Activated CD8-positive, alpha-beta memory T cell treated with anti-CD3 and anti-CD28 coated beads for 24 hours (primary cell): ENCODE data around the gene PROK1.

Source experiments
- DNase-seq: peaks from one replicate; pipeline ENCODE4 v3.0.0-alpha.2; 2020

PROK1 gene

GRCh38 chr1:110490791-110491451 is 40.0 kb downstream of the PROK1 start:
- no peak for DNase-seq

DNA sequence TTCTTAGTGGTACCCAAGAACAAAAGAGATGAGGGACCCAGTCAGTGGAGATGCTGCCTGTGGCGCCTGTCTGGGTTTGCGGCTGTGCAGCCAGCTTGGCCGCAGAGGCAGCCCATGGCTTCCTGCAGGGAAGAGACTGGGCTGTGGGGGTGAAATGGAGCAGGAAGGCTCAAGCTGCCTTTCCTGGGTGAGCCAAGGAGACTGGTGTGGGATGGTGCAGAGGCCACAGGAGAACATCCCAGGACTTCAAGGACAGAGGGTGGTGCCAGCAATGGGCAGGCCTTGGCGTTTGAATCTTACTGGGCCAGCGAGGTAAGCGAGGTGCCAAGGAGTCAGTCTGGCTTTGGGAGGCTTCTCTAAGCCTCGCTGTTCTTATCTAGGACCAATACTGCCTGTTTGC is 41.6 kb downstream of the PROK1 start:
- DNase-seq = no peak

GRCh38 chr1:110493059-110493699 is 42.2 kb downstream of the PROK1 start:
- no peak for DNase-seq

- DNase-seq = no peak
Observed at GRCh38 chr1:110494036-110494435, 43.1 kb downstream of the PROK1 start.

DNA sequence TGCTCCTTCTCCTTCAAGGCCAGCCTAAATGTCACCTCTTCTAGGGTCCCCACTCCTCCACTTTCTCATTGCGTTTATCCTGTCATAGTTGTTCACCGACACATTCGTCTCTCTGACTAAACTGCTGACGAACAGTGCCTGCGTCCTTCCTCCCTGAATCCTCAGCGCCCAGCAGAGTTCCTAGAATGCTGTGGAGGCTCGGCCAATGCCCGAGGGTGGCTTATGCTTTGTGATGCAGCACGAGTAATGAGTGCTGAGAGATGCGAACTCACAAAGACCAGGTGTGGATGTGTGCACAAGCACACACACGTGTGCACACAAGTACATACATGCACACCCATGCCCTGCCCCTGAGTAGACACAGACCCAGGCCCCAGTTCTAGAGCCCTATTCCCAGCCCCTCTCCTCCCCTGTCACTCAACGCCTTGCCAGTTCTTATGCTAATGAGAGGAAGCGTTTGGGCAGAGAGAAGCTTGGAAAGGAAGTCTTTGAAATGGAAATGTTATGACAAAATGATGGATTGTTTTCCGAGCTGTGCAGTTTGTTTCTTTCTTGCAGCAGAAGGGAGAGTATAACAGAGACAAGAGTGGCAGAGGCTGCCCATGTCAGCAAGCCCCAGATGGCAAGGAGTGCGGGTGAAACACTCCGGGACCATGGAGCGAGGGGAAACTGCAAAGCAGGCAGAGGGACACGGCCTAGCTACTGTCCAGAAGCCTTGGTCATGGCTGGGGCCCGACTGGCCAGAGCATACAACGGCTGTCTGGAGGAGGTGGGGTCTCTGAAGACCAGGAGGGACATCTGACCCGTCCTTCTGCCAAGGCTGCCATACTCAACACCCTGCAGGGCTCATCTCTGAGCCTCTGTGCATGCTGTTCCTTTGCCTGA is 43.8 kb downstream of the PROK1 start:
- no peak for DNase-seq

DNA sequence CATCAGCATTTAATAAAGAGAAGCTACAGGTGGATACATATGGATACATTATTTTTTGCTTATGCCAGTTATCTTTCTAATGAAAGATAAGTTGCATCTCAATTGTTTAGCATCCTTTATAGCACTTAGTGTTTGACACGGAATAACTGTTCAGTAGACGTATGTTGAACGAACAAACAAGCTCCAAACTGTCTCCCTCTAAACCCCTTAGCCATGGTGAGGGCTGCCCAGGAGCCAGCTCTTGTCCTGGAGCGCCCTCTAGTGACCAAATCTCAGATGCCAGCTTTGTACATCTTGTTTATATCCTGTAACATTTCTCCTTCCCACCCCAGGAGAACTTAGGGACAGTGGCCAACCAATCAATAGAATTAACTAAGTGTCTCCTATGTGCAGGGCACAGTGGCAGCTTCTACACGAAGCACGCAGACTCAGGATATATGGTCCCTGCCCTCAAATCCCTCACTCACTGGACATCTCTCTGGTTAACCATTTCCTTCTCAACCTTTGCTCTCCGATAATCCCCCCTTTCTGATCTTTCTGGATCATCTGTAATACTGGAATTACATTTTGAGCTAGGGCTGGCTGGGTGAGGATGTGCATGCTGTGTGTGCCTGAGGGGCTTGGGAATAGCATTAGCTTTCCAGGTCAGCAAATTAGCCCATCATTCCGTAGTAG is 45.1 kb downstream of the PROK1 start:
- peak; percentile 88 for DNase-seq

GRCh38 chr1:110498270-110498669 is 47.3 kb downstream of the PROK1 start:
- DNase-seq = no peak

GRCh38 chr1:110501488-110502132 is 50.7 kb downstream of the PROK1 start:
- no peak for DNase-seq

GRCh38 chr1:110502402-110503151 is 51.6 kb downstream of the PROK1 start:
- no peak for DNase-seq

DNA sequence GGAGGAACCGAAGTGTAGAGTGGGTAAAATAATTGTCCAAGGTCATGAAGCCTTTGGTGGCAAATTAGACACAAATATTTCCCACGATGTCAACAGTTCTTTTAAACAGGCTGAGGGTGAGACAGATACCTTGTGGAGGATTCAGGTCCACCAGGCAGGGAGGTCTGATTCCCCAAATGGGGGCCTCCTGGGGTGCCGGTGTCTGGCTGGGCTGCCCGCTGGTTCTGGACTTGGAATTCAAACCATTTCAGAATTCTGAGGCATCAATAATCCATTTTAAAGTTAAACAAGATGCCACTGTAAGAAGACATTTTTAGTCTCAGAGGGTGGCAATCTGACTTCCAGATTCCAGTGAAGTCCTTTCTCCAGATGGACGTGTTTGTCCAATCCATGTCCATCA is 52.5 kb downstream of the PROK1 start:
- DNase-seq = no peak

GRCh38 chr1:110504226-110504625 is 53.3 kb downstream of the PROK1 start:
- DNase-seq = no peak

GRCh38 chr1:110505596-110505995 is 54.6 kb downstream of the PROK1 start:
- DNase-seq = no peak

DNA sequence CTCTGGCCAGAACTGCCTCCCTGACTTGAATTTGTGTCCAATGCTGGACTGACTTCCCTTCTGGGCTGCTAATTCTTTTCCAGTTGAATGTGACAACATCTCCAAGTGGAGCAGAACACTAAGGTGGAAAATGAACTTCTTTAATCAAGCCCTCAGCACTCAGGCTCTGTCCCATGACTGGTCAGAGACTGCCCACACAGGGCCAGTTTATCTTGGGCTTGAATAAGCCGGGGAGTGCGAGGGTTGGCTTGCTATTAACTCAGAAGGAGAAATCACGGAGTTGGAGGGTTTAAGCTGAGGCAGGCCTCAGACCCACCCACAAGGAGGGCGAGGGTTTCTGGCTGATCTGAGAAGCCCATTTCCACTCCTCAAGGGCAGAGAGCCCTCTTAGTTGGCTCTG is 55.6 kb downstream of the PROK1 start:
- no peak for DNase-seq
